GM21576 (cell line): ENCODE measurements around the gene NTM.
"Not testable (repeated sequence)": the region's sequence is repeated elsewhere in the genome, so short reads cannot be mapped to it uniquely, and the experiment has no call there.

Experiments
- ATAC-seq: cut with Tn5 transposase; IDR thresholded peaks from one replicate; pipeline ENCODE4 v1.9.1; 2021; ENCODE audit warnings: mild to moderate bottlenecking, moderate library complexity; ENCODE audit not compliant: unreplicated experiment

The NTM gene

GRCh38 chr11:131903074-131903473 is 532.7 kb downstream of the NTM start:
- ATAC-seq = no peak

DNA sequence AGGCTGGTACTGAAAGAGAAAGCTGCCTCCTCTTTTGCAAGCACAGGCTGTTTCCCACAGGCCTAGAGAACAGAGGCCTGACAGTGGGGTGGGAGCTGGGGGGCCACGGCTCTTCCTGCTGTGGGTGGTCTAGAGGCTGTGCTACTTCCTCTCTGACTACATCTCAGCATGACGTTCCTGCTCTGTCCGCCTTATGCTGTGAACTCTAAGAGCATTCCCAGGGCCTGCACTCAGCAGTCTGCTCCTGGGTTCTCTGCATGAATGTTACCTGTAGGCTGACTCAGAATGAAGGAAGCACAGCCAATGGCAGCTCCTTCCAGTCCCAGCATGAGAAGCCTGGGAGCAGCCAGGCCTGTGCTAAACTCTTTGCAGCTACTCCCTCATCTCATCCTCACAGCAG is 534.3 kb downstream of the NTM start:
- no peak for ATAC-seq

- ATAC-seq = no peak
These were observed 536.5 kb downstream of the NTM start for GRCh38 chr11:131906963-131907362.

GRCh38 chr11:131907371-131907770 is 537.0 kb downstream of the NTM start:
- ATAC-seq = no peak

GRCh38 chr11:131908316-131908715 is 537.9 kb downstream of the NTM start:
- ATAC-seq = no peak

DNA sequence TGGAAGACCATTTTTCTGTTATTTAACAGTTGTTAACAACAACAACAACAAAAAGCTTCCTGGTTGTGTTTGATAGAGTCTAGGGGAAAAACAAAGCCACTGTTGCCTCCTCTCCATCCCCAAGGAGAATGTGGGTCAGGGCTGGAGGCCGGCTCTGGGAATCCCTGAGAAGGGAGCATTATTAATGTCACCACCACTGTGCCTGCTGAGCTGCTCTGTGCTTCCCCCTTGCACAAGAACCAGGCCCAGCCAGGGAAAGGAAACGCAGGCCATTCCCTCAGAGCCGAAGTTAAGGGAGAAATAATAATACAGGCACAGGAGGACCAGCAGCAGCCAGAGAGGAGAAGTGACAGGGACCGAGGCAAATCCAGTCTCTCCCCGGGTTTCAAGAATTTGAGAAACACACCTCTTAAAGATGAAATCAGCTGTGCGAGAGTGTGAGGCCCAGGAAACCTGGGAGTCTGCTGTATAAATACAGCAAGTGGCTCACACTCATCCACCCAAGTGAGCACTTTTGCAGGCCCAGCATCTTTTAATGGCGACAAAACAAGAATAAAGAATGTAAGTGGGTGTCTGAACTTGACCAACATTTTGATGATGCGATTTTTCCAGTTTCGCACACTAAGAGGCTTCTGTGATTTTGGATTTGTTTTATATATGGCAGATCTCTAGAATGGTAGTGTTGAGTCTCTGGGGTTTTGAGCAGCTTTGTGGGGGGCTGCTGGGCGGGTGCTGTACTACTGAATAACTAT is 539.2 kb downstream of the NTM start:
- no peak for ATAC-seq

DNA sequence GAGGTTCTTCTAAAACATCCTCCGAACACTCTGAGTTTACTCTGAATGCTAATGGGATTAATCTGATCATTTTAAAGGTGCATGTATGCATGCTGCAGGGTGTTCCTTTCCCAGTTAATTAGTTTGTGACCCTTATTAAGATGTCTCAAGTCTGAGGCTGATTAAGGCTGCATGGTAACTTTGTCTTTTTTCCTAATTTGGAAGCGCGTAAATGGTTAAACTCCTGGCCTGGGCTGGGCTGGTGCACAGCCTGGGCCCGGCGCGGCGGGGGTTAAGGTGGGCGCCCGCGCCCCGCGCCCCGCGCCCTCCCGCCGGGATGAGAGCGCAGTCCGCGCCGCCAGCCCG is 539.7 kb downstream of the NTM start:
- no peak for ATAC-seq

- ATAC-seq = no peak
These were observed 540.3 kb downstream of the NTM start for GRCh38 chr11:131910523-131911387.

DNA sequence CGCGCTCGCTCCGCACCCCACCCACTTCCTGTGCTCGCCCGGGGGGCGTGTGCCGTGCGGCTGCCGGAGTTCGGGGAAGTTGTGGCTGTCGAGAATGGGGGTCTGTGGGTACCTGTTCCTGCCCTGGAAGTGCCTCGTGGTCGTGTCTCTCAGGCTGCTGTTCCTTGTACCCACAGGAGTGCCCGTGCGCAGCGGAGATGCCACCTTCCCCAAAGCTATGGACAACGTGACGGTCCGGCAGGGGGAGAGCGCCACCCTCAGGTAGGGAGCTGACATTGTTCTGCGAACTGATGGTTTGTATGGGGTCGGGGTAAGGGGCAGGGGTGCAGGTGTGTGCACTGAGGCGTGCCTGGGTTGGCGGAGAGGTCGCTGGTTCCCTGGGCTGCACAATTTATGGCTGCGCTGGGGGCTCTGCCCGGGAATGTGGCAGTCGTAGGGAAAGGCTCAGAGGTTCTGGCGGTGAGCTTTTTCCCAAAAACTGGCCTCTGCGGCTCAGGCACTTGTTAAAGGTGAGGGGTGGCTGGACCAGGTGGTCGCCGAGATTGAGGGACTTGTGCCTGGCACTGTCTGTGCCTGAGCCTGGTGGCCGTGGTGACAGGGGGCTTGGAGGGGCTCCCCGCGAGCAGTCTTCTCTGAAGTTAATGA is 541.1 kb downstream of the NTM start:
- not testable (repeated sequence) for ATAC-seq

DNA sequence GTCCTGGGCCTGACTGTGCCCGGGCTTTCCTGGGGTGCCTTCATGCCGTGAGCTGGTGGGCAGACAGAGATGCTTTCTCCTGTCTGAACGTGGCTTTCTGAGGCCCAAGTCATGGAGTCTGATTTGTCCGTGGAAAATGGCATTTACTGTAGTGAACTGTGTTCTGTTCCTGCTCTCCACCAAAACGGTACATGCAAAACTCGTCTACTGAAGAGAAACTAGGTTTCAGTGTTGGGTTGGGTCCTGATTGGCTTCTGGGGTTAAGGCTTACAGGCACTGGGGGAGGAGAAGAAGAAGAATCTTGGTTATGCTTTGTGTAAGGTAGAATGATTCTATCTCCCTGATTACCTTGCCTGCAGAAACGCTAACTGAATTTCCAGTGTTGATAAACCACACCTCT is 541.7 kb downstream of the NTM start:
- ATAC-seq = no peak

DNA sequence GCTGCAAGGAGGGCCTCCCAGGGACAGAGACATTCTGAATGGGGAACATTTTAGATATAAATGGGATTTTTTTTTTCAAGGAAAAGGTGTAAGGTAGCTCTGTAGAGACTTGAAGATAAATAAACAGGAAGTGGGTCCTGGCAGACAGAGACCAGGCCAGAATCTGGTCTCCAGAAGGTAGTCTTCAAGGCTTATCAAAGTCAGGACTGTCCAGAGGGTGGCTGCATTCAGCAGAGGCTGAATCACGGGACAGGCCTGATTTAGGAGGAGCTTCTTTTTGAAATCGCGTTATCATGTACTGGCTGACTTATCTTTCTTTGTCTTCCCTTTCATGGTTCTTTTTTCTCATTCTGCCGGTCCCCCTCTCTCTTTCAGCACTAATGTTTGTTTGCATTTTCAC is 542.9 kb downstream of the NTM start:
- no peak for ATAC-seq

DNA sequence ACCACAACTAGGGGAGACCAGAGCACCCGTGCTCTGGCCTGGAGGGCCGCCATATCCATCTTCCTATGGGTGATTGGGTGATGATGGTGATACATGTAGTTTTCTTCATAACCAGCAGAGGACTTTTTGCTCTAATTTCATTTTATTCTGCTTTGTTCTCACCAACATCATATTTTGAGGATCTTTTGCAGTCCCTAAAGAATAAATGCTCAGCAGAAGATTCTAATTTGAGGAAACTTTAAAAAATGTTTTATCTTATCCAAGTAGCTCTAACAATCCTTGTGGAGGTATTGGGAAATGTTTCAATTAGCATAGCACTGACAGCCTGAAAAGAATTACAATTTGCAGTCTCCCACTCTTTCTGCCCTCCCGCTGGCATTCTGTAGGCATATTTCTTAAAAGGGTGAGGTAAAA is 544.0 kb downstream of the NTM start:
- no peak for ATAC-seq

- no peak for ATAC-seq
These were observed 546.2 kb downstream of the NTM start for GRCh38 chr11:131916638-131917037.

DNA sequence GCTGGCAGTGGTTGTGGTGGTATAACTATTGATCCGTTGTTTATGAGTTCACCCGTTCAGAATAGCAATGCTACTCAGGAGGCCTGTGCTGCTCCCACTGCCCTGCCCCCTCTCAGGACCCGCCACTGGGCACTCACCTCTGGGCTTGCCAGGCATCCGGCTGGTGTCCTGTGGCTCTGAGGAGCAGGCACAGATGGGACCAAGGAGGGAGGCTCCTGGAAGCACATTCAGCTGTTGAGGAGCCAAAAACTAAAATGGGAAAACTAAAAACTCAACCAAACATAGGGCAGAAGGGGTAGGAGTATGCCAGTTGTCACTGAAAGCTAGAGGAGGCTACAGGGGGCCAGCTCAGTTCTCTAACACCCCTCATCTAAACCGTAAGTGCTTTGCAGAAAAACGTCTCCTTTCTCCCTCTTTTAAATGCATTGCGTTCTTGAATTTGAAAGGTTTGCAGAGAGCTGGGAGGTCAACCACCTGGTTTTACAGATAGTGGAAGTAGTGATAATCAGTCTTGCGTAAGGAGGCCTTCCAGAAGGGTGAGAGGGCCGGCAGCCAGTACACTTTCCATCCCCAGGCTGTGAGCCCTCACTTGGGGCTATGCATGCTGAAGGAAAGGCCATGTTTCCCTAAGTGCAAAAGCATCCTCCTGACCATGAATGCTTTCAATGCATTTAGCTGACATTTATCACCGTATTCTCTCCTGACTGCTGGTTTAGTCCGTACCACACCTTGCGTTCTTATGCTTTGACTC is 547.4 kb downstream of the NTM start:
- no peak for ATAC-seq

DNA sequence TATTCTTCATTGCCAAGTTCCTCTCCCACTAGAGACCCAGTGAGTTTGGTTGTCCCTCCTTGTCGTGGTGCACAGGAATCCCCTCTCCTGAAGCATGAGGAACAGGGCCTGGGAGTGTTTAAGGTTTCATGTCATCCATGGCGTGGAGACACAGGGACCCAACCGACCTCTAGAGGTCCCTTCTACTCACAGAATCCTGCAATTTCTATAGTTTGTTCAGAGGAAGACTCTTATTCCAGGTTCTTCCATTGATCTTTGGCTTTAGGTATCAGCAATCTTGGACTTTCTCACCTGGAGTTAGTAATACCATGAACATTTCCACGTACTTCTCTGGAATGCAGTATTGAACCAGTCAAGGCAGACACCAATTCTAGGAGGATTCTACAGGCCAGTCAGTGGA is 548.2 kb downstream of the NTM start:
- ATAC-seq = no peak

DNA sequence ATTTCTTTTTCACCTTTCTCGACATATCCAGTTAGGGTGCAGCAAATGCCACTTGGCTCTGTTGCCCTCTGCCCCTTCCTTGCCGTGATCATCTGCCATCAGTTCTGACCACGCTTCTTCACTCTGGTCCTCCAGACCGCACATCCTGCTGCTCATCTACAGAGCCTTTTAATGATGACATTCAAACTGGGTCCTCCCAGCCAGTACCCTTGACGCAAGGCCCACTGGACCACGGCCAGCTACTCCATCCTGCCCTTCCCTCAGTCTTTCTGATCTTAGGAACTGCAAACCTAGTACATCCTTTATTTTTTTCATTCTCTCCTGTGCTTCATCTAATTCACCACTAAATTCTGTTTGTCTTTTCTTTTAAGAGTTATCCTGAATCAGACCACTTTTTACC is 551.8 kb downstream of the NTM start:
- ATAC-seq = no peak

DNA sequence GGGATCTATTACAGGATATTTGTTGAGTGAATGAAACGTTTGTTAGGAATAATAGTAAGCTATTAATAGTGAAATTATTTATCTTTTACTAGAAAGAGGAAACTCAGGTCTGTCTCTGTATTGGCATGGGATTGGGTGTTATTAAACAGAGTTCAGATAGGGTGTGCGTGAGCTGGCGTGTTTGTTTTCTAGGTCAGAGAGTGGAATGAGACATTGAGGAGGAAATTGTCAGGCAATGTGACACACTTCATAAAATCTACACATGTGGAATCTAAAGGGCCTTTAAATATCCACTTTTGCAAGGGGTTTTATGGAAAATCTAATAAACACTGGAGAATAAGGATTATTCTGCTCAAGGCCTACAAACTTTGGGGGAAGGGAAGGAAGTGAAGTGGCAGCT is 552.9 kb downstream of the NTM start:
- ATAC-seq = no peak

- no peak for ATAC-seq
These were observed 553.6 kb downstream of the NTM start for GRCh38 chr11:131924001-131924400.

- no peak for ATAC-seq
These were observed 554.2 kb downstream of the NTM start for GRCh38 chr11:131924457-131925201.

GRCh38 chr11:131925829-131926228 is 555.4 kb downstream of the NTM start:
- no peak for ATAC-seq
